H1 (cell line): ENCODE data around the gene DAP.

Experiments
- CTCF ChIP-seq, 3 experiments: IDR thresholded peaks; 1 replicate in 2 of 3; 2 replicates in 1 of 3; pipeline versions ENCODE4 v1.5.1 to v1.6.1; 2011; ENCODE audit warnings: low read length in 3 of 3, mild to moderate bottlenecking in 3 of 3, inconsistent platforms in 2 of 3, low read depth in 1 of 3, moderate library complexity in 1 of 3; ENCODE audit not compliant: insufficient read depth in 1 of 3; ENCODE audit errors: control extremely low read depth in 1 of 3
- EZH2 ChIP-seq: fragments of 200-600 bp; sonication (generic); IDR thresholded peaks from 2 replicates; pipeline ENCODE4 v1.7.1; 2012; ENCODE audit warnings: low read depth, mild to moderate bottlenecking, moderate library complexity, low read length, inconsistent platforms; ENCODE audit not compliant: severe bottlenecking
- POLR2AphosphoS5 ChIP-seq: IDR thresholded peaks from 2 replicates; pipeline ENCODE4 v1.6.1; 2011; ENCODE audit warnings: low read depth, low read length
- POU5F1 ChIP-seq: IDR thresholded peaks from 2 replicates; pipeline ENCODE4 v1.6.1; 2011; ENCODE audit warnings: low read depth, mild to moderate bottlenecking, low read length, moderate library complexity
- SUZ12 ChIP-seq: fragments of 200-600 bp; sonication (generic); IDR thresholded peaks from 2 replicates; pipeline ENCODE4 v1.6.1; 2012; ENCODE audit warnings: mild to moderate bottlenecking, inconsistent platforms, low read length, moderate library complexity, mixed read lengths

- TF ChIP-seq CTCF (IDR thresholded peaks at IDR 0.05; ENCODE audit: control extremely low read depth in 1 of 3, insufficient read depth in 1 of 3, low read depth in 1 of 3, low read length in 3 of 3) = no peak
- TF ChIP-seq POLR2AphosphoS5 = no peak
- TF ChIP-seq EZH2 = no peak
- no peak for TF ChIP-seq SUZ12
- TF ChIP-seq POU5F1 = no peak
These were observed 76.5 kb downstream of the DAP start for GRCh38 chr5:10684303-10685086.
